GM19467 (cell line): ENCODE measurements around the gene PIGT.
"Not testable (repeated sequence)": the region's sequence is repeated elsewhere in the genome, so short reads cannot be mapped to it uniquely, and the experiment has no call there.

Experiments used
- ATAC-seq: cut with Tn5 transposase; IDR thresholded peaks from one replicate; pipeline ENCODE4 v1.9.1; 2021; ENCODE audit warnings: mild to moderate bottlenecking, moderate library complexity; ENCODE audit not compliant: unreplicated experiment

The PIGT gene

DNA sequence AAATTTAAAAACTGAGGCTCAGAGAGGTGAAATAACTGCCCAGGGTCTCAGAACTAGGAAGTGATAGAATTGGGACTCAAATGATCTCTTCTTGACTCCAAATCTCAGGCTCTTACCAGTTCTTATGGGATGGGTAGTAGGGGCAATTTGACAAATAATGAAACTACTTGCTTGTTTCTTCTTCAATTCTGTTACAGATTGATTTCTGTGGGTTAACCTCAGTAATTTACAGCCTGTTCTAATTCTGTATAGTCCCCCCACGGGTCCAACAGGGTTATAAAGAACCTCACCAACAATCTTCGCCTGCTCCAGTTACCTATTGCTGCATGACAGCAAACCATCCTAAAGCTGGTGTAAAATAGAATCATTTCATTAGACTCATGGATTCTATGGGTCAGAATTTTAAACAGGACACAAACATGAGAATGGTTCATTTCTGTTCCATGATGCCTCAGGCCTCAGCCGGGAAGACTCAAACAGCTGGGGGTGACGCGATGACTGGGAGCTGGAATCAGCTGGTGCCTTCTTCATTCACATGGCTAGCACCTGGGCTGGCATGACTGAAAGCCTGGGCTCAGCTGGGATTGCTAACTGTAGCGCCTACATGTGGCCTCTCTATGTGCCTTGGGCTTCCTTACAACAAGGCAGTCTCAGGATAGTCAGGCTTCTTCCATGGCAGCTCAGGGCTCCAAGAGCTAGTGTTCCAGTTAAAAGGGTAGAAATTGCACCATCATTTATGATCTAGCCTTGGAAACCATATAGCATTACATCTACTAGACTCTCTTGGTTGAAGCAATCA is 47.0 kb downstream of the PIGT start:
- no peak for ATAC-seq

DNA sequence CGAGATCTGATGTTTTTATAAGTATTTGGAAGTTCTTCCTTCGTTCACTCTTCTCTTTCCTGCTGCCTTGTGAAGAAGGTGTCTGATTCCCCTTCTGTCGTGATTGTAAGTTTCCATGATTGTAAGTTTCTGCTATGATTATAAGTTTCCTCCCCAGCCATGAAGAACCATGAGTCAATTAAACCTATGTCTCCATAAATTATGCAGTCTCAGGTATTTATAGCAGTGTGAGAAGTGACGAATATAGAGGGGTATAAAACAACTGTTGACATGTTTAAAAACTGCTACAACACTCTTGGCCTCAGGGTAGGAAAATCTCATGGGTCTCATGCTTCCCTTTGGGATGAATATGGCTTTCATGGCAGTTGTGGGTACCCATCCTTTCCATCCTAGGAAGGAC is 47.8 kb downstream of the PIGT start:
- ATAC-seq, result no peak

DNA sequence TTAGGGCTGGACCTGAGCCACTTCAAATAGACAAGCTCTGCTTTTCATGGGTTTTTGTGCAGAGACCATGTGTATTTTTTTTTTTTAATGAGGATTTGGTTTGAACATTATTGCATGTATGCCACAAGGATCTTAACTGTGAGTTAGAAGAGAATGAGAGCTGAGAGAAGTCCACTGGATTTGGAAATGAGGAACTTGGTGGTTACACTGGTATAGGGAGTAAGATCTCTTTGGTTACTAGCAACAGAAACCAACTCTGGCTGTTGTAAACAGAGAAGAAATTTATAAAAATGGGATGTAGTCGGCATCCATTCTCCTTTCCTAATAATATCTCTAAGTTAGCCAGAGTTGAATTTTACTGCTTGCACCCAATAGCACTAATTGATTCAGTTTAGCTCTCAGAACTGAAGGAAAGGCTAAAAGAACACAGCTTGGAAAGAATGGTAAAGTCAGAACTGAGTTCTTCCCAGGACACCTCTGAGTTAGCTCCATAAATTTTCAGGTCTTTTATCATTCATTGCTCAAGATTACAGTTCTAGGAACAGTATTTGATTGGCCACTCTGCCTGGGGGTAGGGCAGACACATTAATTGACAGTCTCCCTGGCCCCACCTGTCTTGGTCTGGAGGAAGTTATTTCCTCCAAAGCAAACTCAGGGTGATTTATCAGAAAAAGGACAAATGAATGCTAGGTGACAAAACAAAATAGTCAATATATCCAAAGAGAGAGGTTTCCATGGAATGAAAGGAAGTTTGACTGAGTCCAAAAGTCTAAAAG is 49.7 kb downstream of the PIGT start:
- no peak for ATAC-seq

DNA sequence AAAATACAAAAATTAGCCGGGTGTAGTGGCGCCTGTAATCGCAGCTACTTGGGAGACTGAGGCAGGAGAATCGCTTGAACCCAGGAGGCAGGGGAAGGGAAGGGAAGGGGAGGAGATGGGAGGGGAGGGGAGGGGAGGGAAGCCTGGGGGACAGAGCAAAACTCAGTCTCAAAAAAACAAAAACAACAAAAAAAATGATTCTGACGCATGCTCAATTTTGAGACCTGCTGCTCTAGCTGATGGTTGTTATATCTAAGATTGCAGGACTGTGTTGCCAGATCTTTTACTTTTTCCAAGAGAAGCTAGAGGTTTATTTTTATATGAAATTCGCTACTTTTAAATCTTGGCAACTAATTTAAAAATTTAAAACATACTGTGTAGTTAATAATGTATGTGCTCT is 51.2 kb downstream of the PIGT start:
- no peak for ATAC-seq

DNA sequence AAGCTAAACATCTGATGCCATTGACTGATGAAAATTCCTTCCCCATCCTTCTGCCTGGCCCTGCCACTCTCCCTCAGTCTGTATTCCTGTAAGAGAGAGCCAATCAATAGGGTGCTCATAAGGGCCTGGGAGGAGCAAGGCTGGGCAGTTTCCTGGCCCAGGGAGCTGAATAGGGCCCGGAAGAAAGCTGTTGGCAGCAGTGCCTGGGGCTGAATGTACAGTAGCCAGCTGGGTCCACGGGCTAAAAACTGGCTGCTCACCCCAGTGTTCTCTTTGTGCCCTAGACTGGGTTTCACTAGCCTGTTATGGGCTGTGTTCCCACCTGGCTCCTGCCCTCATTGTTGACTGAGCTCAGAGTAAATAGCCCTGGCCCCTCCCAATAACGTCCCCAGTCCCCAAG is 51.9 kb downstream of the PIGT start:
- no peak for ATAC-seq

DNA sequence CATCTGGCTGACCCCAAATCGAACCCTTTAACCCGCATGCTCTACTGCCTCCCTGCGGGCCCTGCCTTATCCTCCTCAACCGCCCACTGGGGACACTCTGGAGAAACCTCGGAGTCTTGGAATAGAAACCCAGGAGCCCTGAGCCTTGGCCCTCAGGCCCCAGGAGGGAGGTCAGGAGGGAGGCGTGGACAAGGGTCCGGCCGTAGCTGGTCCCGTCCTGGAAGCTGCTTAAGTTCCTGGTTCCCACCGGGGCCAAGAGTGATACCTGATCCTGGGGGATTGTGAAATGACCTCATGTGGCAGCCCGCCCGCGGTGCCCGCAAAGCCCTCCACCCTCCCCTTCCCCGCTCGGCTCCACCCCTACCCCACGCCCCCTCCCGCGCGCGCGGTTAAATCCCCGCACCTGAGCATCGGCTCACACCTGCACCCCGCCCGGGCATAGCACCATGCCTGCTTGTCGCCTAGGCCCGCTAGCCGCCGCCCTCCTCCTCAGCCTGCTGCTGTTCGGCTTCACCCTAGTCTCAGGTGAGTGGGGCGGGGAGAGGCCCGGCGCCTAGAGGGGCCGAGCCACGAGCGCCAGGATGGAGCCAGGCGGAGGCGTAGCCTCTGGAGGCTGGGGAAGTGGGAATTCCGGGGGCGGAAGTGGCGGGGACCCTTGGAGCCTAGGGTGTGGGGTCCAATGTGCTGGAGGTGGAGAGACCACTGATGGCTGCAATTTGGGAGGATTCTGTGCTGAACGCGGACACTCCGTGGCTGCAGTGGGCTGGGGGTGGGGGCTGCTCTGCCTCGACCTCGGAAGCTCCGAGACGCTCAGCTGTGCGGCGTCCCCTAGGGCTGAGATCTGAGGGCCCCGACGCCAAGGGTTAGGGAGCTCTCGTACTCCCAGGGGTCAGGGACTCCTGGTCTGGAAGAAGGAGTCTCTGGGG is 53.7 kb downstream of the PIGT start, which contains the start of gene WFDC2:
WFDC2 (plus strand) TSS at position 418 of the 926 bp plus-strand sequence; CDS start at position 447, 29 bp downstream.
- no peak for ATAC-seq

DNA sequence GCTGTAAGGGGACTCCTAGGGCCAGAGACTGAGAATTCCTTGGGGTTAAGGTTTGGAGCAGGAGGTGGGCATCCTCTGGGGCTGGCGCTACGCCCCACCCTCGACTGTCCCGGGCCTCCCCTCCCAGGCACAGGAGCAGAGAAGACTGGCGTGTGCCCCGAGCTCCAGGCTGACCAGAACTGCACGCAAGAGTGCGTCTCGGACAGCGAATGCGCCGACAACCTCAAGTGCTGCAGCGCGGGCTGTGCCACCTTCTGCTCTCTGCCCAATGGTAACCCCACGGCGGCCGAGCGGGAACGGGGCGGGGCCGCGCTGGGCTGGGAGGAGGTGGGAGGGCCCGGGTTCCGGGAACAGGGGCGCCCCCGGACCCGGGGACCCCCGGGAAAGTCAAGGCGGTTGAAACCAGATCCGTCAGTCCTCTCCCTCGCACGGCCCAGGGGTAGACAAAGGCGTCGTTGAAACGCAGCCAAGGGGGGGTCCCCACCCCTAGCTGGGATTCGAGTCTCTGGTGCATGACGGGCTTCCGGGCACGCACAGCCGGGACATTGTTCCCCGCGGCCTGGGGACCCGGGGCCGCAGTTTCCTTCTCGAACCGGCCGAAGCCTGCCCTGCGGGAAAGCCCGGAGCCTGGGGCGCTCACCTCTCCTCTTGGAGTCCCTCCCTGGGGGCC is 54.5 kb downstream of the PIGT start:
- ATAC-seq, result peak; percentile 56

DNA sequence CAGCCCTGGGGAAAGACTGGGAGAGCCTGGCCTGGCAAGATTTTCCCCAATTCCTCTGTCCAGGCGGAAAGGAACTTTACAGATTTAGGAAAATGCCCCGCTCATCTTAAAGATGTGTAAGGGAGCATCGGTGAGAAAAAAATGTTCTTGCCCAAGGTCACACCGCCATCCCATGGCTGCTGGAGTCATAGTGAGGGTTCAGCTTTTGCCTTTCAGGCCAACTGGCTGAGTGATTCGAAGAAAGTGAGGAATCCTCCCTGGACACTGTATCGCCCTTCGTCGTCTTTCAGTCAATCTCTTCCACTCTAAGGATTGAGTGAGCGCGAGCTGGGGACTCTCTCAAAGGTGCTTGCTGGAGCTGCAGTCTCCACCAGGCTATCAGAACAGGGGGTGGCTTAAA is 55.0 kb downstream of the PIGT start:
- ATAC-seq, result peak; percentile 28

DNA sequence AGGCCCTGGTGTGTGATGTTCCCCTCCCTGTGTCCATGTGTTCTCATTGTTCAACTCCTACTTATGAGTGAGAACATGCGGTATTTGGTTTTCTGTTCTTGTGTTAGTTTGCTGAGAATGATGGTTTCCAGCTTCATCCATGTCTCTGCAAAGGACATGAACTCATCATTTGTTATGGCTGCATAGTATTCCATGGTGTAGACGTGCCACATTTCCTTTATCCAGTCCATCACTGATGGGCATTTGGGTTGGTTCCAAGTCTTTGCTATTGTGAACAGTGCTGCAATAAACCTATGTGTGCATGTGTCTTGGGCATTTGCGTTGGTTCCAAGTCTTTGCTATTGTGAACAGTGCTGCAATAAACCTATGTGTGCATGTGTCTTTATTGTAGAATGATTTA is 56.3 kb downstream of the PIGT start:
- not testable (repeated sequence) for ATAC-seq
